Anterior cingulate cortex (tissue), 58 donors: Measurements from ENCODE around the gene OR10C1.
"Not testable (repeated sequence)": the region's sequence is repeated elsewhere in the genome, so short reads cannot be mapped to it uniquely, and the experiment has no call there.

Source experiments
- DNase-seq, 58 donors: peaks; one replicate each; lab custom pipeline; 2025; lab: John Stamatoyannopoulos, UW

OR10C1 gene

GRCh38 chr6:29439006-29439405 is at the start of gene OR10C1:
OR10C1 (plus strand) TSS chr6:29439306; CDS start chr6:29440016, 710 bp downstream.
- no peak for DNase-seq

GRCh38 chr6:29395331-29395730 is 43.8 kb upstream of the OR10C1 start, which contains the start of gene OR12D2:
OR12D2 (plus strand) TSS chr6:29395631; CDS start chr6:29396700, 1,069 bp downstream.
- no peak for DNase-seq

- DNase-seq: no peak
Measured at GRCh38 chr6:29399525-29399924, 39.6 kb upstream of the OR10C1 start.

- DNase-seq: no peak
Measured at GRCh38 chr6:29403801-29404200, 35.3 kb upstream of the OR10C1 start.

GRCh38 chr6:29414588-29414987 is 24.5 kb upstream of the OR10C1 start, which contains the start of gene OR12D1:
OR12D1 (plus strand) TSS chr6:29414928.
- DNase-seq: no peak

- no peak for DNase-seq
Measured at GRCh38 chr6:29419516-29419915, 19.6 kb upstream of the OR10C1 start.

GRCh38 chr6:29424168-29424567 is 14.9 kb upstream of the OR10C1 start:
- no peak for DNase-seq

- no peak for DNase-seq
Measured at GRCh38 chr6:29424575-29424974, 14.5 kb upstream of the OR10C1 start.

- DNase-seq: no peak
Measured at GRCh38 chr6:29425075-29425474, 14.0 kb upstream of the OR10C1 start.

GRCh38 chr6:29426654-29427053 is 12.5 kb upstream of the OR10C1 start:
- no peak for DNase-seq

- not testable (repeated sequence) for DNase-seq
Measured at GRCh38 chr6:29436730-29437129, 2.4 kb upstream of the OR10C1 start.

GRCh38 chr6:29442719-29443118 is 3.6 kb downstream of the OR10C1 start:
- no peak for DNase-seq

- DNase-seq: not testable (repeated sequence)
Measured at GRCh38 chr6:29444031-29444430, 4.9 kb downstream of the OR10C1 start.

GRCh38 chr6:29447670-29448069 is 8.6 kb downstream of the OR10C1 start:
- DNase-seq: no peak

GRCh38 chr6:29451471-29452193 is 12.5 kb downstream of the OR10C1 start:
- DNase-seq: no peak

GRCh38 chr6:29456971-29457370 is 17.9 kb downstream of the OR10C1 start, which contains the start of the genes OR11A1 and OR2H1:
OR11A1 (minus strand) TSS chr6:29457071; CDS start chr6:29427641, 29,430 bp downstream.
OR2H1 (plus strand) TSS chr6:29457155; CDS start chr6:29461770, 4,615 bp downstream.
- no peak for DNase-seq

- no peak for DNase-seq
Measured at GRCh38 chr6:29461021-29461814, 22.1 kb downstream of the OR10C1 start.

GRCh38 chr6:29462022-29462421 is 22.9 kb downstream of the OR10C1 start:
- DNase-seq: no peak

- no peak for DNase-seq
Measured at GRCh38 chr6:29465279-29465678, 26.2 kb downstream of the OR10C1 start.

GRCh38 chr6:29465801-29466200 is 26.7 kb downstream of the OR10C1 start:
- no peak for DNase-seq

- no peak for DNase-seq
Measured at GRCh38 chr6:29466241-29466640, 27.1 kb downstream of the OR10C1 start.
